SU-DHL-6 (cell line): ENCODE measurements around the gene FOXN3.
A peak's percentile ranks its signal among the peaks of the same experiment; 100 is the strongest.

ENCODE experiments used
- H2AFZ ChIP-seq: fragments of 200-600 bp; sonication (generic); 2 replicates; pipeline ENCODE4 v1.6.1; 2014; ENCODE audit warnings: low read depth, mild to moderate bottlenecking, moderate library complexity, mixed read lengths, antibody characterized with exemption, low read length; ENCODE audit not compliant: severe bottlenecking
- H3F3A ChIP-seq: fragments of 200-600 bp; shearing (Covaris generic); 2 replicates; pipeline ENCODE4 v1.6.0; 2016; ENCODE audit warnings: antibody characterized with exemption, mild to moderate bottlenecking; ENCODE audit not compliant: insufficient read depth
- H3K27ac ChIP-seq: fragments of 200-600 bp; sonication (generic); 2 replicates; pipeline ENCODE4 v1.5.1; 2016; ENCODE audit warnings: low read depth, mild to moderate bottlenecking, low read length, moderate library complexity, mixed read lengths
- H3K27me3 ChIP-seq: fragments of 200-600 bp; sonication (generic), shearing (Covaris generic); 2 replicates; pipeline ENCODE4 v1.6.0; 2014; ENCODE audit warnings: mild to moderate bottlenecking, low read length
- H3K36me3 ChIP-seq: fragments of 200-600 bp; sonication (generic); 2 replicates; pipeline ENCODE4 v1.6.1; 2014; ENCODE audit warnings: mild to moderate bottlenecking, low read length, mixed read lengths
- H3K4me2 ChIP-seq: fragments of 300-600, 200-600 bp; shearing (Covaris generic), sonication (generic); 2 replicates; pipeline ENCODE4 v1.6.0; 2014; ENCODE audit warnings: low read length, low read depth, mild to moderate bottlenecking; ENCODE audit not compliant: poor library complexity, severe bottlenecking
- H3K4me3 ChIP-seq: fragments of 200-600 bp; sonication (generic); 2 replicates; pipeline ENCODE4 v1.5.1; 2014; ENCODE audit warnings: antibody characterized with exemption, low read length, mild to moderate bottlenecking, mixed read lengths; ENCODE audit not compliant: insufficient read depth, poor library complexity, severe bottlenecking
- H3K79me2 ChIP-seq: fragments of 200-600 bp; sonication (generic); 2 replicates; pipeline ENCODE4 v1.6.1; 2014; ENCODE audit warnings: mild to moderate bottlenecking, low read length, moderate library complexity; ENCODE audit not compliant: insufficient read depth
- H3K9ac ChIP-seq: fragments of 200-600 bp; sonication (generic); 2 replicates; pipeline ENCODE4 v1.7.0; 2014; ENCODE audit warnings: mild to moderate bottlenecking, low read length
- H3K9me2 ChIP-seq: fragments of 200-600 bp; sonication (generic); replicated peaks from 2 replicates; pipeline ENCODE4 v1.6.1; 2014; ENCODE audit warnings: low read length; ENCODE audit not compliant: insufficient read depth
- H3K9me3 ChIP-seq: fragments of 200-600 bp; sonication (generic); 2 replicates; pipeline ENCODE4 v1.6.1; 2014; ENCODE audit warnings: low read length, mixed read lengths; ENCODE audit not compliant: insufficient read depth
- H4K20me1 ChIP-seq: fragments of 200-600 bp; sonication (generic); 2 replicates; pipeline ENCODE4 v1.6.1; 2014; ENCODE audit warnings: low read depth, mild to moderate bottlenecking, antibody characterized with exemption, low read length, moderate library complexity, mixed read lengths
- CTCF ChIP-seq: fragments of 200-600 bp; sonication (generic); IDR thresholded peaks from one replicate; pipeline ENCODE4 v1.5.1; 2017; ENCODE audit warnings: antibody characterized with exemption, mild to moderate bottlenecking, low read length, moderate library complexity; ENCODE audit not compliant: insufficient read depth, poor library complexity, severe bottlenecking
- EZH2phosphoT487 ChIP-seq: fragments of 200-600 bp; sonication (generic), shearing (Covaris generic); conservative IDR thresholded peaks from 2 replicates; pipeline ENCODE4 v1.6.1; 2018; ENCODE audit warnings: mild to moderate bottlenecking, antibody characterized with exemption, low read length, moderate library complexity, mixed read lengths

Gene FOXN3

DNA sequence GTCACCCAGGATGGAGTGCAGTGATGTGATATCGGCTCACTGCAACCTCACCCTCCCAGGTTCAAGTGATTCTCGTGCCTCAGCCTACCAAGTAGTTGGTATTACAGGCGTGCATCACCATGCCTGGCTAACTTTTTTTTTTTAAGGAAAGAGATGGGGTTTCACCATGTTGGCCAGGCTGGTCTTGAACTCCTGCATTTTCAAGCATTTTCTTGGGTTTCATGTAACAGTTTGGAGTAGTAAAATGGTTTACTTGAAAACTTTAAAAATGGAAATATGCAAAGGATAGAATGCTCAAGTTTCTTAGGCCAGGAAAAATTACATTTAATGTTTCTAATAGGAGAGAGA is 63.3 kb downstream of the FOXN3 start:
- H3K9me3 ChIP-seq, result no peaks in the 10 kb centered on the region
- TF ChIP-seq CTCF (no peak), EZH2phosphoT487 (no peak)
- peaks cover 10% of the 10 kb centered on the region; the same call in 1 of the 2 replicates for H3F3A ChIP-seq
- no peaks in the 10 kb centered on the region for H4K20me1 ChIP-seq
- peaks cover 18% of the 10 kb centered on the region; the same call in 1 of the 2 replicates for H3K36me3 ChIP-seq
- peak overlapping the region; percentile 84 for H3K27ac ChIP-seq
- H3K27me3 ChIP-seq, result no peaks in the 10 kb centered on the region
- H3K9me2 ChIP-seq, result no peaks in the 10 kb centered on the region
- H3K9ac ChIP-seq, result no peak overlapping the region
- H3K4me3 ChIP-seq, result no peak overlapping the region
- H3K4me2 ChIP-seq, result no peak overlapping the region
- no peak overlapping the region for H2AFZ ChIP-seq
- peaks cover 86% of the 10 kb centered on the region for H3K79me2 ChIP-seq

DNA sequence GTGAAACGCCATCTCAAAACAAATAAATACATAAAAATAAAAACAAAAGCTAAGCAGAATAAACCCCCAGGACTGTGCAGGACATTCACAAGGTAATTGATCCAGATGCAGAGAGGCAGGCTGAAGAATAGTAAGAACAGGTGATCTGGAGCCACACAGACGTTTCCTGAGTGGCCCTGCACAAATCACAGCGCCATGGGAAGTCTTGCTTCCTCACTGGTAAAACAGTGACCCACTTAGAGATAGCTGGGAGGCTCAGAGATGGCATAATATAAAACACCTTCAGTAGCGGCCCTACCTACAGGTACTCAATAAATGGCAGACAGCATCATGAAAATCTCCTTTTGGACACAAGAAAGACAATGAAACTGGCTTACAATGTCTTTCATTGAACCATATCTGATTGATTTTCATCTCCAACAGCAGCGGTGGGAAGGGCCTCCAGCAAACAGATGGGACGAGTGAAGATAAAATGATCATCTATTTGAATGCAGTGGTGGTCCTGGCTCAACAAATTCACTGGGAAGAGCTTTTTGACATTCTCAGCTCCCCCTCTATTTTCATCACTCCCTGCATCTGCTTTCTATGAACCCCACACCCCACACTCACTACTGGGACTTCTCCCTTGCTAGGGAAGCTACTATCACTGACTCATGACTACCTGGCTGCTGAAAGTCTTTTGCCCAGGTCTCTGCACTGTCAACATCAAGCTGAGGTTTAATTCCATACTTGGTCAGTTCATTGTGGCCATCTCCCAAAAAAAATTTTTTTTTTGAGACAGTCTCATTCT is 63.9 kb downstream of the FOXN3 start:
- no peak overlapping the region for H3K4me3 ChIP-seq
- H4K20me1 ChIP-seq, result no peaks in the 10 kb centered on the region
- no peak overlapping the region for H2AFZ ChIP-seq
- TF ChIP-seq EZH2phosphoT487, result no peak
- no peak for TF ChIP-seq CTCF
- H3K79me2 ChIP-seq, result peaks cover 84% of the 10 kb centered on the region
- H3K9me2 ChIP-seq, result no peaks in the 10 kb centered on the region
- H3K36me3 ChIP-seq, result peaks cover 18% of the 10 kb centered on the region; the same call in 1 of the 2 replicates
- peak overlapping the region; percentile 75 for H3K4me2 ChIP-seq
- no peaks in the 10 kb centered on the region for H3K27me3 ChIP-seq
- no peak overlapping the region for H3K9ac ChIP-seq
- peaks cover 10% of the 10 kb centered on the region; the same call in 1 of the 2 replicates for H3F3A ChIP-seq
- H3K9me3 ChIP-seq, result no peaks in the 10 kb centered on the region
- peak overlapping the region; percentile 84 for H3K27ac ChIP-seq

DNA sequence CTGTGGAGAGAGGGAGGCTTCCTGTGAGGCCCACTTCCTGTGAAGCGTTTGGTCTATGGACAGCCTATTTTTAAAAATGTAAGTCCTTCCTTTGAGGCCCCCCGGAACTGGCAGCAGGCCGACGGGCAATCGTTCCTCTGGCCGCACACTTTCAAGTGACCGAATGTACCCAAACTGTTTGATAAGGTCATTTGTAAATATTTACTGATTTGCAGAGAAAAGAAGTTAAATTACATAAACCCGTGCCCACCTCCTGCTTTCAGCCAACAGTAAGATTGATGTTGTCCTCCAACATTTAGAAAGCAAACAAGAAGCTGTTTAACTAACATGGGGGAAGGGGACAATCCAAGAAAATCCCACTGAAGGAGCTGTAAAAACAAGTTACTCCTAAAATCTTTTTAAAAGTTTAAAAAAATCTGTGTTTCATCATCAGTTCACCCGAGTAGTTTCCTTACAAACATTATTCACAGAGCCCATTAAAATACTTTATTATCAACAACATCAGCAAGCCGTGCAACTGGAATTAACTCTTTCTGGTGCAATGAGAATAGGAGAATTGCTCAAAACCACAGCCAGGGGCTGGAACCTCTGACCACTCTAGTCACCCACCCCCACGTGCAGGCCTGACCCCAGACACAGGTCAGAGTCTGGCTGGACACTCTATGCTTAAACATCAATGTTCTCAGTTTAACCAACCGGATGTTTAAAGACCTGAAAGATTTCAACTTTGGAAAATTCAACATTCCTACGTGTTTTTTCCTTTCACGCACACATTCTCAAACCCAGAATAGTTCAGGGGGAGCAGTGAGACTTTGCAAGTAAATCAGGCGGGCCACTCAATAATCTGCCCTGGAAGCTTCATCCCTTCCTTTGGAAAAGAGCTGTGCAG is 65.3 kb downstream of the FOXN3 start:
- Histone ChIP-seq H2AFZ (no peak overlapping the region), H3K4me2 (peak overlapping the region; percentile 75), H3F3A (peaks cover 10% of the 10 kb centered on the region; the same call in 1 of the 2 replicates), H3K4me3 (peak overlapping the region; percentile 44), H3K79me2 (peaks cover 75% of the 10 kb centered on the region), H3K27ac (peak overlapping the region; percentile 84), H3K9ac (peak overlapping the region; percentile 52), H3K36me3 (peaks cover 21% of the 10 kb centered on the region; the same call in 1 of the 2 replicates), H3K27me3 (no peaks in the 10 kb centered on the region), H3K9me2 (no peaks in the 10 kb centered on the region), H3K9me3 (no peaks in the 10 kb centered on the region), H4K20me1 (no peaks in the 10 kb centered on the region)
- no peak for TF ChIP-seq CTCF
- no peak for TF ChIP-seq EZH2phosphoT487
